Activated T-cell treated with anti-CD3 and anti-CD28 coated beads for 24 hours (primary cell): Measurements from ENCODE around the gene KCTD19.

ENCODE experiments used
- DNase-seq: peaks from one replicate; pipeline ENCODE4 v3.0.0-alpha.2; 2020; ENCODE audit warnings: low read depth

Gene KCTD19

DNA sequence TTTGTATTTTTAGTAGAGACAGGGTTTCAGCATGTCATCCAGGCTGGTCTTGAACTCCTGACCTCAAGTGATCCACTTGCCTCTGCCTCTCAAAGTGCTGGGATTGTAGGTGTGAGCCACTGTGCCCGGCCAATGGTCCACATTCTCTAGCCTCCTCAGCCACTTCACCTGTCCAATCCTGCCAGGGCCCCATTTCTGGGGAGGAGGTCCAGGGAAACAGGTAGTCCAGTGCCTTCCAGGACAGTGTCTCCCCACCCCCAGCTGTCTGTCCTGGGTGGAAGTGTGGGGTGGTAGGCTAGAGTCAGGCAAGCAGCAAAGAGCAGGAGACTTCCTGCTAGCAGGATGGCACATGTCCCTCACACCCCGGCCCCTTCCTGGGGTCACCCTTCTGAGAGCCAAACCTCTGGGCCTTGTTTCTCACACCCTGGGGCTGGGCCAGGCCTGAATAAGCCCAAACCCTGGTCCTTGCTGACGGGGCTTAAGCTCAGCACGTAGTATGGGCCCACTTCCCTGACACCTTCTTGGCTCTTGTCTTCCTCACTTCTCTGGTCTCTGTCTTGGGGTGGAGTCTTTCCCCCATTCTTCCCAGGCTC is 84.3 kb downstream of the KCTD19 start:
- no peak for DNase-seq

DNA sequence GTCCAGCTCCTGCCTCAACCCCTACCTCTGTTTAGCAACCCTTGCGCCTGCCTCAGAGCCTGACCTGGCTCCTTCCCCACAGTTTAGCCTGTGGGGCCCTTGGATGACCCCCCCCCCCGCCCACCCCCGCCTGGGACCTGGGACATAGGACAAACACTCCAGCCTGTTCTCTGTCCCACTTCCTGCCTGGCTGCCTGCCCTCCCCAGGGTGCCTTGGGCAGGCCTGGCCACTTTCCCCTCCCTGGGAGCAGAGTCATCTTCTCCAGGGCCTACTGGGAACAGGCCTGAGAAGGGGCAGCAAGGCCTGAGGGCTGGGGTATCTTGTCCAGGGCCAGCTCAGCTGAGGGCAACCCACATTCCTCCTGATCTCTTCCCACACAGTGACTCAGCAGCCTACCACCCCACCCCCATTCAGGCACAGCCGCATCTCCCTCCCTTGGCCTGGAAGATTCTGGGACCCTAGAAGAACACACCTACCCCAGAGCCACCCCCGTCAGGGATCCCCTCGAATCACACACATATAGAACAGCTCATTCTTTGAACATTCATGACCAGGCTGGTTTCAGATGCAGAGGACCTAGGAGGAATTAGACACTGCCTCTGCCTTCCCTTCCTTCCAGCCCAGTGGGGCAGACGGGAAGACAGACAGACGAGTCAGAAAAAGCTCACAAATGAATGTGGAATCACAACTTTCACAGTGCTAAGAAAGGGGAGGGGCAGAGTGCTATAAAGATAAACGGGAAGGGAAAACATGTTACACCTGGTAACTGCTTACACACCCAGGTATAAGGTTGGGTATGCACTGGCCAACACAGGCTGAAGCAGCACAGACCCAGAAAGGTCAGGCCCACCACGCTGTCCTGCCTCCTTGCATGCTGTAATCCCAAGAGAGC is 85.3 kb downstream of the KCTD19 start:
- DNase-seq = no peak

DNA sequence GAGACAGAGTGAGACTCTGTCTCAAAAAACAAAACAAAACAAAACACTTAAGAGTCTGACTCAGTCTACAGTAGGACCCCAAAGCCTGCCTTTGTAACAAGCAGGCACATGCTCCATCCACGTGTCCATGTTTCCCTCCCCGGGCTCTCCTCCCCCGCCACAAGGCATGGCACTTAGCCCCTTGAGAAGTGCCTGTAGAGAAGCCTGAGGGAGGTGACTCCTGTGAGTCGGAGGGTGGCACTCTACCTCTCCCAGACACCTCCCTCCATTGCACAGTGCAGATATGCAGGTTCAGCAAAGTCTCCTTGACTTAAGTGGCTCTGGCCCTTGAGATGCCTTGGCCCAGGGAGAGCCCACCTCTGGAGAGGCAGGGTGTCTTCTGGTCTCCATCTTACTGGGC is 86.0 kb downstream of the KCTD19 start:
- DNase-seq = no peak
